HG03097 (cell line): ENCODE results near the gene EPC1.
"Not testable (repeated sequence)": the region's sequence is repeated elsewhere in the genome, so short reads cannot be mapped to it uniquely, and the experiment has no call there.

Source experiments
- ATAC-seq: cut with Tn5 transposase; IDR thresholded peaks from one replicate; pipeline ENCODE4 v1.9.1; 2021; ENCODE audit not compliant: unreplicated experiment, low FRiP score

Gene EPC1, protein sequence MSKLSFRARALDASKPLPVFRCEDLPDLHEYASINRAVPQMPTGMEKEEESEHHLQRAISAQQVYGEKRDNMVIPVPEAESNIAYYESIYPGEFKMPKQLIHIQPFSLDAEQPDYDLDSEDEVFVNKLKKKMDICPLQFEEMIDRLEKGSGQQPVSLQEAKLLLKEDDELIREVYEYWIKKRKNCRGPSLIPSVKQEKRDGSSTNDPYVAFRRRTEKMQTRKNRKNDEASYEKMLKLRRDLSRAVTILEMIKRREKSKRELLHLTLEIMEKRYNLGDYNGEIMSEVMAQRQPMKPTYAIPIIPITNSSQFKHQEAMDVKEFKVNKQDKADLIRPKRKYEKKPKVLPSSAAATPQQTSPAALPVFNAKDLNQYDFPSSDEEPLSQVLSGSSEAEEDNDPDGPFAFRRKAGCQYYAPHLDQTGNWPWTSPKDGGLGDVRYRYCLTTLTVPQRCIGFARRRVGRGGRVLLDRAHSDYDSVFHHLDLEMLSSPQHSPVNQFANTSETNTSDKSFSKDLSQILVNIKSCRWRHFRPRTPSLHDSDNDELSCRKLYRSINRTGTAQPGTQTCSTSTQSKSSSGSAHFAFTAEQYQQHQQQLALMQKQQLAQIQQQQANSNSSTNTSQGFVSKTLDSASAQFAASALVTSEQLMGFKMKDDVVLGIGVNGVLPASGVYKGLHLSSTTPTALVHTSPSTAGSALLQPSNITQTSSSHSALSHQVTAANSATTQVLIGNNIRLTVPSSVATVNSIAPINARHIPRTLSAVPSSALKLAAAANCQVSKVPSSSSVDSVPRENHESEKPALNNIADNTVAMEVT

GRCh38 chr10:32346551-32347362, at the start of gene EPC1:
Gene EPC1, minus strand, starts transcription at chr10:32347158. Its CDS starts 243 bp downstream, at chr10:32346915.
- ATAC-seq = peak; percentile 60

DNA sequence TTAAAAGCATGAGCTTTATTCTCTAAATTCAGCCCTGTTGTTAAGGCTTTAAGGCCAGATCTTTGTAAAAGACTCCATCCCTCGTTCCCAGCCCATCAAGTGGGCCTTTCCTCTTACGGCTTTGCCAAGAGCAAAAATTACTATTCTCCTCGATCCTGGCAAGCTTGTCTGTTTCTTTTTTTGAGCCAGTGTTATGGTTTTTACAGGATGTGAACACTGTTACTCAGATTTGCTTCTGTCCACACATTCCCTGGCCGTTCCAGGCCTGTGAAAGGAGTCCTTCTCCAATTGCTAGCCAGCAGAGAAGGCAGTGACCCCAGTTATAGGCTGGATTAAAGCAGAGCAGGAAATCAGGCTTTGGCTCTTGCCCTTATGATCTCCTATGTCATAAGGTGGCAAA, 47.0 kb upstream of the EPC1 start:
- ATAC-seq = no peak

GRCh38 chr10:32392284-32392683, 45.3 kb upstream of the EPC1 start:
- ATAC-seq = not testable (repeated sequence)

DNA sequence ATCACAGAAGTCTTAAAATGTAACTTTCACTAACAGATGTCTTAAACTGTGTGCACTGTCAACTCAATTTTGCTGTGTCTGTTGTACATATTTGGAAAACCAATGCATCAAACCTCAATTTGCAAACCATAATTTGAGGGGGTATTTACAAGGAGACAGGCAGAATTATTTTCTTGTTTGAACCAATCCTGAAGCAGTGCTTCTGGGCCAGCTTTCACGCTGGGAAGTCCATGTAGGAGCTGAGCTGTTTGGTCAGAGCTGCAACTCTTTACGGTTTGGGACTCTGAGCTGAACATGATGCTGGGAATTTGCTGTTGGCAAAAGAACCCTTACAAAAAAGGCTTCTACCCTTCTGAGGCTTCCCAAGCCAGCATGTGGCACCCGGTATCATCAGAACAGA, 43.2 kb upstream of the EPC1 start:
- no peak for ATAC-seq

DNA sequence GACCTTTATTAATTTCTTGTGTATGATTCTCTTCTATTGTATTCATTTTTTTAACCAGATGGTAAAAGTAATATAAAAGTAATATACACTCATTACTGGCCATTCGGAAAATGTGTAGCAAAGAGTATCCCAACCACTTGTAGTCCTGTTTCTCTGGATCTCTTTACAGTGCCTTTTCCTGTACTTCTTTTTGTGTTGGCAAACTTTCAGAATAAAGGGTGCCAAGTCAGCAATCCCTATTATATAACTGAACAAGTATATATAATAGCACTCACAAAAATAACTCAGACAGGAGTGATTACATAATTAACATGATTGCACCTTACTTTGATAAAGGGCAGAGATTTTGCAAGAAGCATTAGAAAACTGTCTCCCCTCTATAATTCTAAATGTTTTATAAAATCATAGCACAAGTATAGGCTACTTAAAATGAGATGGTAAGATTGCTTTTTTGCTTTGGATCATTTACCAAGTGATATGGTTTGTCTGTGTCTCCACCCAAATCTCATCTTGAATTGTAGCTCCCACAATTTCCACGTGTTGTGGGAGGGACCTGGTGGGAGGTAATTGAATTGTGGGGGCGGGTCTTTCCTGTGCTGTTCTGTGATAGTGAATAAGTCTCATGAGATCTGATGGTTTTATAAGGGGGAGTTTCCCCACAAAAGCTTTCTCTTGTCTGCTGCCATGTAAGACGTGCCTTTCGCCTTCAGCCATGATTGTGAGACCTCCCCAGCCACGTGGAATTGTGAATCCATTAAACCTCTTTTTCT, 41.5 kb upstream of the EPC1 start:
- ATAC-seq = no peak

DNA sequence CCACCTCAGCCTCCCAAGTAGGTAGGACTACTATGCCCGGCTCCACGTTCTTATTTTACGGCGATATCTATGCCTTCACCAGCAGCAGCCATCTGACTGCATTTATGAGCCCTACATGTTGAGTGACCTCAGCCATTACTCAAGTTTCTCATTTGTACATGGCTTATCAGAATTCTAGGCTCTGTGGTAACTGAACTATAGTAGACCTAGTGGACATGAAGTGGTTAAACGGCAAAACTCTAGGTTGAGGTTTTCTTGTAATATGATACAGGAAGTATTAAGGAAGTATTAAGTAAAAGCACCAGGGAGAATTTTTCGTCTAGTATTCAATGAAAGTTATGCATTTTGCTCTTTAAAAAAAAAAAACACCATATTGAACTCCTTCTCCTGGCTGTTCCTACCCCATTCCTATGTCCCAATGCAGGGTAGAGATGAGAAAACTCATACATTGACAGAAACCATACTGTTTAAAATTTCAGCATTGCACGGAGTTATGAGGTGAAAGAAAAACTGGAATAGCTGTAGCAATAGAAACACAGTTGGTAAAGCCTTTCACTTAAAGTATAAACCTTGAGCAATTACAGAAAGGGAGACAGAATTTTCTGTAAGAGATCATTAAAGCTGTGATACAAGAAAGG, 39.8 kb upstream of the EPC1 start:
- ATAC-seq = no peak

- ATAC-seq = no peak
Measured at GRCh38 chr10:32384171-32384570, 37.2 kb upstream of the EPC1 start.

DNA sequence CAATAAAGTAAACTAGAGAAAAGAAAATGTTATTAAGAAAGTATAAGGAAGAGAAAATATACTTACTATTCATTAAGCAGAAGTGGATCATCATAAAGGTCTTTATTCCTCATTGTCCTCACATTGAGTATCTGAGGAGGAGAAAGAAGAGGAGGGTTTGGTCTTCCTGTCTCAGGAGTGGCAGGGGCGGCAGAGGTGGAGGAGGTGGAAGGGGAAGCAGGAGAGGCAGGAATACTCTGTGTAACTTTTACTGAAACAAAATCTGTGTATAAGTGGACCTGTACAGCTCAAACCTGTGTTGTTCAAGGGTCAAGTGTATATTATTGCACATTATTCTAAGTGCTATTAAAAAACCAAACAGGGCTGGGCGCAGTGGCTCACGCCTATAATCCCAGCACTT, 34.2 kb upstream of the EPC1 start:
- no peak for ATAC-seq

- no peak for ATAC-seq
Measured at GRCh38 chr10:32379950-32380551, 33.1 kb upstream of the EPC1 start.

- ATAC-seq = no peak
Measured at GRCh38 chr10:32379318-32379949, 32.5 kb upstream of the EPC1 start.

DNA sequence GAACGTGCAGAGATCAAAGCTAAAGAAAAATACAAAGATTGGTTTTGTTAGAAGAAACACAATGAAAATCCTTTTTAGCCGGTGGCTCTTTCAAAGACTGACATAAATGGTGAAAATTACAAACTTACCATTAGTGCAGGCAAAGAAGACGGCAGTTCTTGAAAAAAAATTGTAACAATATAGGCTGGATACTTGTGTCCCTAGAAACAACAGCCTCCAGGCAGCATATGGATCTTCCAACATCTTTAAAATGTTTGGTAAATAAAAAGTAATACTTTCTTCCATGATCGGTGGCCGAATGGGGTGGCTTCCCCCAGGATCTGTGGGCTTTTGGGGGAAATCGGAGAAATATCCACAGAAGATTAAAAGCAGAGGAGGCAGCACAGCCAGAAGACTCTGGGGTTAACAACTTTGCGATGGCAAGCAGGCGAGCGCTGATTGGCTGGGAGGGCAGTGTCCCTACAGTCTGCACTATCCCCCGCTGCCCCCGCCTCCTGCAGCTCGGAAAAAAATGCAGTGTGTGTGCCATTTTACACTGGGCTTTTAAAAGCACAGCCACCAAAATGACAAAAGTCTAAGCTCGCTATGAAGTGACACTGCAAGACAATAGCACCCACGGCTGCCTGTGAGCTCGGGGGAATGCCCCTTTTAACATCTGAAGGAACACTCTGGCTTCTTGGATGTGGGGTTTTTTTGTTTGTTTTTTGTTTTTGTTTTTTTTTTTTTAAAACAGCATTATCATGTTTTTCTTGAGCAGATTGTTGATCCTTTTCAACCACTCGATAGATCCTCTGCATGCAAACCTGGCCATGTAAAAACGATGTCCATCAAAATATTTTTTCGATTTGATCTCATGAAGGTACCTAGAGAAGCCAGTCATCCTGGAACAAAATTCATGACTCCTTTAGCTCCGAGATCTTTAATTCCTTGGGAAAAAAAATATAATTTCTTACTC, 31.7 kb upstream of the EPC1 start:
- ATAC-seq = peak; percentile 89

GRCh38 chr10:32377458-32378259, 30.7 kb upstream of the EPC1 start:
- no peak for ATAC-seq

DNA sequence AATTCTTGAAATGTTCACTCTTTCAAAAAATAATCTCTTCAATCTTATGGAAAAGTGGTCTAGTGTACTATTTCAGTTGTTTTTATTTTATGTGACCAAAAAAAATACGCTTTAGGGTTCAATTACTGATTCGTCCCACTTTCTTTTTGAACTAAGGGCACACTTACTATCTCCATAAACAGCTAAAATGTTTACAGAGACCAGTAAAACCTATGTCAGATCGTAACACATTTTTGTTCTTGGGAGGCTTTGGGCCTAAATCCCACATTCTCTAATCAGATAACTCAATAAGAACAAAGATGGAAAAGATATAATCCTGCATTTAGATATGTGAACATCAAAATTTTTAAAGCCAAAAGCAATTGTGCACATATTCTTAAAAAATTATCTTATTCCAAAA, 29.8 kb upstream of the EPC1 start:
- no peak for ATAC-seq

DNA sequence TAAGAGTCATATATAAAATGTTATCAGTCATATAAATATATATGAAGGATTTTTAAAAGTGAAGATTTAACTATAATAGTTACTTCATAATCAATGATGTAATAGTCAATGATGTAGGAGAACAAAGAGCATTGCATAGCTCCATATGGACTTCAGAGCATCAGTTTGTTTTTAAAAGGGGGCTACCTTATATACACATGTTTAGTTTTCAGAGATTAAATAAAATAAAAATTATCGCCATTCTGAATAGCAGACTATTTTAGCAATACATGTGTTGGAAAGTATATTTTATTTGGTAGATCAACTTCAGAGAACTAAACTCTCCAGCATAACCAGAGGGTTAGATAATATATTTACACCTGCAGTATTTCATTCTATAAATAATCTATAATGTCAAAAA, 29.1 kb upstream of the EPC1 start:
- no peak for ATAC-seq

DNA sequence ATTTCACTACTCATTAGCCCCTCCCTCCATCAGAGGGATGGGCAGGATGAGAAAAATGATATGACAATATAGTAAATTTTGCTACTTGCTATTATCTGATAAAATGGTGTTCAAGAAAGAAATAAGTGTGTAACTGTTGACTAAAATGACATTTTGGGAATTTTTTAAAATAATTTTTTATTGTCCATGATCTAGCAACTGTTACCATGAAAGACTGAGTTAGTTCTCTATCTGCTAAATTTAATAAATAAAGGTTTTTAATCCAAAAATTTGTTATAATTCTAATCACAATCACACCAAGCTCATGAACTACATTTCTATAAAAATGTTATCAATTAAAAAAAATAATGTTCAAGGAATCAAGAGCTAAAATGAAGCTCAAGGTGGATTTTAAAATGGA, 28.7 kb upstream of the EPC1 start:
- ATAC-seq = no peak

DNA sequence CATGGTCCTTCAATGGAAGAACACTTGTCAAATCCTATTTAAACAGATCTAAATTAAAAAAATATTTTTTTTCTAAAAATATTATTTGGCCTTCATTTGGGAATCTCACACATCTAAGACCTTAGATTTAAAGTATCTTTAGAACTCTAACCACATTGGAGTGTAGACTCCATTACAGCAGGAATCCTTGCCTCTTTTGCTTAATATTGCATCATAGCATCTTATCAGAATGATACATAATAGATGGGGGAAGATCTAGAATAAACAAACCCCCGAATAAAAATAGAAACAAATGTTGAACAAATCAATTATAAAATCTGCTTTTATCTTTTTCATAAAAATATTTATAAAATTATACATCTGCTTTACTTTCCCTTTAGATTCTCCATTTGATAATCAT, 27.6 kb upstream of the EPC1 start:
- no peak for ATAC-seq

GRCh38 chr10:32373496-32373895, 26.5 kb upstream of the EPC1 start:
- no peak for ATAC-seq
